HFFc6 (cell line): ENCODE measurements around the gene MAK. TPM values are rescaled to one million over a fixed set of nuclear protein-coding genes. Genes with fewer than 3 reads are reported as not detected.
"Not testable (repeated sequence)": the region's sequence is repeated elsewhere in the genome, so short reads cannot be mapped to it uniquely, and the experiment has no call there.

Experiments used
- DNase-seq: peaks from one replicate; pipeline ENCODE4 v3.0.0-alpha.2; 2018
- H3K27ac Mint-ChIP-seq: 2 replicates; pipeline ENCODE4 v1.8.0; 2020; ENCODE audit warnings: mild to moderate bottlenecking, mixed read lengths
- H3K27me3 Mint-ChIP-seq: 2 replicates; pipeline ENCODE4 v1.8.0; 2021; ENCODE audit warnings: mild to moderate bottlenecking, moderate library complexity, mixed read lengths; ENCODE audit not compliant: insufficient read depth
- H3K36me3 Mint-ChIP-seq: 2 replicates; pipeline ENCODE4 v1.8.0; 2021; ENCODE audit warnings: low read depth, mixed read lengths
- H3K4me1 Mint-ChIP-seq: 2 replicates; pipeline ENCODE4 v1.8.0; 2020; ENCODE audit warnings: low read depth, mixed read lengths
- H3K4me3 Mint-ChIP-seq: 2 replicates; pipeline ENCODE4 v1.8.0; 2020; ENCODE audit warnings: mild to moderate bottlenecking, moderate library complexity, mixed read lengths
- H3K9me3 Mint-ChIP-seq: 2 replicates; pipeline ENCODE4 v1.8.0; 2020; ENCODE audit warnings: mild to moderate bottlenecking, mixed read lengths
- total RNA-seq, 6 experiments: library from RNA; stranded (reverse); fragmentation: NEBNext Ultra II Directional; extraction: Animal tissue kit (Norgen Biotek cat#: 25700); gene quantifications; 2 replicates in 1 of 6; 3 replicates in 5 of 6; pipeline ENCODE4 v1.2.3, GENCODE V29; 2021
- TF ChIP-seq, protein P1 (sequence below): fragments of 200-600 bp; sonication (generic); IDR thresholded peaks from 2 replicates; pipeline ENCODE4 v1.5.0; 2021; ENCODE audit warnings: antibody characterized with exemption, mild to moderate bottlenecking

MAK gene
- total RNA-seq, 6 experiments from 2014 or later, result not detected

GRCh38 chr6:10875026-10875425 is 36.7 kb upstream of the MAK start:
- Mint-ChIP-seq H3K27me3 (no peaks in the 10 kb centered on the region; the same call in 1 of the 2 replicates), H3K4me1 (no peaks in the 10 kb centered on the region), H3K27ac (no peak overlapping the region), H3K9me3 (no peaks in the 10 kb centered on the region), H3K4me3 (no peak overlapping the region), H3K36me3 (no peaks in the 10 kb centered on the region)
- TF ChIP-seq, protein P1, sequence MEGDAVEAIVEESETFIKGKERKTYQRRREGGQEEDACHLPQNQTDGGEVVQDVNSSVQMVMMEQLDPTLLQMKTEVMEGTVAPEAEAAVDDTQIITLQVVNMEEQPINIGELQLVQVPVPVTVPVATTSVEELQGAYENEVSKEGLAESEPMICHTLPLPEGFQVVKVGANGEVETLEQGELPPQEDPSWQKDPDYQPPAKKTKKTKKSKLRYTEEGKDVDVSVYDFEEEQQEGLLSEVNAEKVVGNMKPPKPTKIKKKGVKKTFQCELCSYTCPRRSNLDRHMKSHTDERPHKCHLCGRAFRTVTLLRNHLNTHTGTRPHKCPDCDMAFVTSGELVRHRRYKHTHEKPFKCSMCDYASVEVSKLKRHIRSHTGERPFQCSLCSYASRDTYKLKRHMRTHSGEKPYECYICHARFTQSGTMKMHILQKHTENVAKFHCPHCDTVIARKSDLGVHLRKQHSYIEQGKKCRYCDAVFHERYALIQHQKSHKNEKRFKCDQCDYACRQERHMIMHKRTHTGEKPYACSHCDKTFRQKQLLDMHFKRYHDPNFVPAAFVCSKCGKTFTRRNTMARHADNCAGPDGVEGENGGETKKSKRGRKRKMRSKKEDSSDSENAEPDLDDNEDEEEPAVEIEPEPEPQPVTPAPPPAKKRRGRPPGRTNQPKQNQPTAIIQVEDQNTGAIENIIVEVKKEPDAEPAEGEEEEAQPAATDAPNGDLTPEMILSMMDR, result no peak
- no peak for DNase-seq

DNA sequence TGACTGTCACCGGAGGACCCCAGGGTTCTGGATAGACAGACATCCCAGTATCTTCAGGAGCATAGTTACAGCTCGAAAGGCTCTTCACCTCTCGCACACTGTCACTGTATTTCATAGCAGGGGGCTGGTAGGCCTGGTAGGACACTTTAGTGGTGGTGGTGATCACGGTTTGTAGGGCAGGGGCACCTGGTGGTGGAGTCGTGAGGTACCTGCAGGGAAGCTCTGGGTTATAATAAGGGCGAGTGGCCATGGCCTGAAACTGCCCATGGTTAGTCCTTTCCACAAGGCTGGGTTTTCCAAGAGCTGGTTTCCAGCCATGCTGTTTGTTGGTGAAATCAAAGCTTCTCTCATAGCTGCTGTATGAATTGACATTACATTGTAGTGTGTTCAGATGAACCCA is 35.9 kb upstream of the MAK start:
- no peak for DNase-seq
- H3K4me1 Mint-ChIP-seq, result no peaks in the 10 kb centered on the region
- H3K36me3 Mint-ChIP-seq, result no peaks in the 10 kb centered on the region
- TF ChIP-seq, protein P1, result no peak
- no peaks in the 10 kb centered on the region; the same call in 1 of the 2 replicates for H3K27me3 Mint-ChIP-seq
- H3K4me3 Mint-ChIP-seq, result no peak overlapping the region
- H3K9me3 Mint-ChIP-seq, result no peaks in the 10 kb centered on the region
- no peak overlapping the region for H3K27ac Mint-ChIP-seq

- Mint-ChIP-seq H3K27me3 (no peaks in the 10 kb centered on the region; the same call in 1 of the 2 replicates), H3K27ac (no peak overlapping the region), H3K9me3 (no peaks in the 10 kb centered on the region), H3K36me3 (no peaks in the 10 kb centered on the region), H3K4me3 (no peak overlapping the region), H3K4me1 (no peaks in the 10 kb centered on the region)
- no peak for DNase-seq
- TF ChIP-seq, protein P1, result no peak
Observed at GRCh38 chr6:10873374-10873773, 35.0 kb upstream of the MAK start.

DNA sequence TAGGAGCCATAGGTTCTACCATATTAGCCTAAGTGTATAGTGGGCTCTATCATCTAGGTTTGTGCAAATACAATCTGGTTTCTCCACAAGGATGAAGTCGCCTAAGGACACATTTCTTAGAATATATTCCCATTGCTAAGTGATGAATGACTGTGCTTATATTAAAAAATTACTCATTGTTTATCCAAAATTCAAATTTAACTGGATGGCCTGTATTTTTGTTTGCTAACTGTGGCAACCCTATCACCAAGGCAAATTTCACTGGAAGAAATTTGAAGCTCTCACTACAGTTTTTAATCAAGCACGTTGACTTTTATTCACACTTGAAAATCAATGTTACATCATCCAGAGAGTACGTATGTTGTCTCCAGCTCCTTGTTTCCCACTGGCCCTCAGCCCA is 29.6 kb upstream of the MAK start:
- Mint-ChIP-seq H3K36me3 (no peaks in the 10 kb centered on the region), H3K4me1 (no peaks in the 10 kb centered on the region), H3K27me3 (no peaks in the 10 kb centered on the region; the same call in 1 of the 2 replicates), H3K9me3 (no peaks in the 10 kb centered on the region), H3K4me3 (no peak overlapping the region), H3K27ac (no peak overlapping the region)
- TF ChIP-seq, protein P1, result no peak
- DNase-seq, result no peak

DNA sequence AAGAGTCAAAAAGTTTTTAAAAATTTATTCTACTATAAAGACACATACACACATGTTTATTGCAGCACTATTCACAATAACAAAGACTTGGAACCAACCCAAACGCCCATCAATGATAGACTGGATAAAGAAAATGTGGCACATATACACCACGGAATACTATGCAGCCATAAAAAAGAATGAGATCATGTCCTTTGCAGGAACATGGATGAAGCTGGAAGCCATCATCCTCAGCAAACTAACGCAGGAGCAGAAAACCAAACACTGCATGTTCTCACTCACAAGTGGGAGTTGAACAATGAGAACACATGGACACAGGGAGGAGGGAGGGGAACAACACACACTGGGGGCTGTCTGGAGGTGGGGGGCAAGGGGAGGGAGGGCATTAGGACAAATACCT is 28.4 kb upstream of the MAK start:
- not testable (repeated sequence) for H3K9me3 Mint-ChIP-seq, H3K27ac Mint-ChIP-seq, H3K36me3 Mint-ChIP-seq, H3K27me3 Mint-ChIP-seq, H3K4me3 Mint-ChIP-seq, DNase-seq, H3K4me1 Mint-ChIP-seq

DNA sequence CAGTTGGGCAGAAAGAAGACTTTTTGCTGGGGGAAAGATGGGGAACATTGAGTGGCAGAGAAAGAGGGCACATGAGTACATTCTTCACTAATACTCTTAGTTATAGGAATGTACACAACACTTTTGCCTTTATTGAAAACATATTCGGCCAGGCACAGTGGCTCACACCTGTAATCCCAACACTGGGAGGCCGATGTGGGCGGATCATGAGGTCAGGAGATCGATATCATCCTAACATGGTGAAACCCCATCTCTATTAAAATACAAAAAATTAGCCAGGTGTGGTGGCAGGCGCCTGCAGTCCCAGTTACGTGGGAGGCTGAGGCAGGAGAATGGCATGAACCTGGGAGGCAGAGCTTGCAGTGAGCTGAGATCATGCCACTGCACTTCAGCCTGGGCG is 24.7 kb upstream of the MAK start:
- H3K4me1 Mint-ChIP-seq, H3K27me3 Mint-ChIP-seq, H3K36me3 Mint-ChIP-seq, H3K4me3 Mint-ChIP-seq, H3K27ac Mint-ChIP-seq, DNase-seq, H3K9me3 Mint-ChIP-seq: not testable (repeated sequence)

DNA sequence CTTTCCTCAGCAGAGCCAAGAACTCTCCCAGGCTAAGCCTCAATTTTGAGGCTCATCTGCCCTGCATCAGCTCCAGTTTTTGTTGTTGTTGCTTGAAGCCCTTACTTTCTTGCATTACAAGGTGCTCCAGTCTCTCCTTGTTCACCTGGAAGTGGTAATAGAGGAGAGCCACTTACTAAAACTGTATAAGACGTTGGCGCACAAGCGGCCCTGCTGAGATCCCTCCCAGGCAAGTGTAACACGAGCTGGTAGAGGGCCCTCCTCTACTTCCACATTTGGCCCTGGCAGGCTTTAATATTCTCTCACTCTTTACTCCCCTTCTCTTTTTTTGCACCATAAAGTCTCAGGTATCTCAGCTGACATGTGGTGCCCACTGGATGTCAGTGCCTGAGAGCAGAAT is 24.0 kb upstream of the MAK start:
- TF ChIP-seq, protein P1, result no peak
- DNase-seq, result no peak
- H3K4me3 Mint-ChIP-seq, result no peak overlapping the region
- no peaks in the 10 kb centered on the region; the same call in 1 of the 2 replicates for H3K27me3 Mint-ChIP-seq
- no peaks in the 10 kb centered on the region for H3K9me3 Mint-ChIP-seq
- no peak overlapping the region for H3K27ac Mint-ChIP-seq
- H3K36me3 Mint-ChIP-seq, result no peaks in the 10 kb centered on the region
- no peaks in the 10 kb centered on the region for H3K4me1 Mint-ChIP-seq
